SK-N-SH treated with all-trans-retinoic acid at 6 μM for 48 hours (cell line): Measurements from ENCODE around the gene APC2.

Source experiments
- ARNTL ChIP-seq: fragments of 450-650 bp; formaldehyde crosslinking; IDR thresholded peaks from 2 replicates; pipeline ENCODE4 v1.5.0; 2020; ENCODE audit warnings: low read depth, mild to moderate bottlenecking, moderate library complexity, borderline replicate concordance
- GLIS3 ChIP-seq: fragments of 250-450 bp; sonication (Bioruptor Pico); IDR thresholded peaks from 2 replicates; pipeline ENCODE4 v1.5.0; 2020; ENCODE audit warnings: mild to moderate bottlenecking, moderate library complexity
- OSR1 ChIP-seq: fragments of 250-450 bp; sonication (Bioruptor Pico); IDR thresholded peaks from 2 replicates; pipeline ENCODE4 v1.8.0; 2022; ENCODE audit warnings: moderate library complexity, mild to moderate bottlenecking, inconsistent platforms
- PPARA ChIP-seq: fragments of 250-450 bp; sonication (Bioruptor Pico); IDR thresholded peaks from 2 replicates; pipeline ENCODE4 v1.5.0; 2020; ENCODE audit warnings: mild to moderate bottlenecking, borderline replicate concordance
- RARB ChIP-seq: fragments of 250-450 bp; sonication (Bioruptor Pico); IDR thresholded peaks from 2 replicates; pipeline ENCODE4 v1.8.0; 2021; ENCODE audit warnings: mild to moderate bottlenecking, moderate library complexity
- ZC3H10 ChIP-seq: fragments of 250-450 bp; sonication (Bioruptor Pico); IDR thresholded peaks from 2 replicates; pipeline ENCODE4 v1.5.1; 2021; ENCODE audit warnings: mild to moderate bottlenecking, moderate library complexity
- ZFP3 ChIP-seq: fragments of 250-450 bp; sonication (Bioruptor Pico); IDR thresholded peaks from 2 replicates; pipeline ENCODE4 v1.5.0; 2020; ENCODE audit warnings: mild to moderate bottlenecking, moderate library complexity
- ZFP30 ChIP-seq: fragments of 450-650 bp; formaldehyde crosslinking; IDR thresholded peaks from 2 replicates; pipeline ENCODE4 v1.5.0; 2022; ENCODE audit warnings: mild to moderate bottlenecking, moderate library complexity
- ZNF565 ChIP-seq: fragments of 450-650 bp; formaldehyde crosslinking; conservative IDR thresholded peaks from 2 replicates; pipeline ENCODE4 v1.5.0; 2020; ENCODE audit warnings: low read depth, mild to moderate bottlenecking, moderate library complexity
- ZNF70 ChIP-seq: fragments of 450-650 bp; formaldehyde crosslinking; IDR thresholded peaks from 2 replicates; pipeline ENCODE4 v1.5.0; 2020; ENCODE audit warnings: mild to moderate bottlenecking, moderate library complexity
- TF ChIP-seq, protein P1 (sequence below): fragments of 250-450 bp; sonication (Bioruptor Pico); IDR thresholded peaks from 2 replicates; pipeline ENCODE4 v1.5.1; 2020; ENCODE audit warnings: low read depth, mild to moderate bottlenecking, moderate library complexity
- TF ChIP-seq, protein P2 (sequence below): fragments of 250-450 bp; sonication (Bioruptor Pico); IDR thresholded peaks from 2 replicates; pipeline ENCODE4 v1.5.0; 2020; ENCODE audit warnings: mild to moderate bottlenecking, moderate library complexity
- TF ChIP-seq, protein P3 (sequence below): fragments of 250-450 bp; sonication (Bioruptor Pico); IDR thresholded peaks from 2 replicates; pipeline ENCODE4 v1.8.0; 2020; ENCODE audit warnings: mild to moderate bottlenecking, moderate library complexity, borderline replicate concordance

DNA sequence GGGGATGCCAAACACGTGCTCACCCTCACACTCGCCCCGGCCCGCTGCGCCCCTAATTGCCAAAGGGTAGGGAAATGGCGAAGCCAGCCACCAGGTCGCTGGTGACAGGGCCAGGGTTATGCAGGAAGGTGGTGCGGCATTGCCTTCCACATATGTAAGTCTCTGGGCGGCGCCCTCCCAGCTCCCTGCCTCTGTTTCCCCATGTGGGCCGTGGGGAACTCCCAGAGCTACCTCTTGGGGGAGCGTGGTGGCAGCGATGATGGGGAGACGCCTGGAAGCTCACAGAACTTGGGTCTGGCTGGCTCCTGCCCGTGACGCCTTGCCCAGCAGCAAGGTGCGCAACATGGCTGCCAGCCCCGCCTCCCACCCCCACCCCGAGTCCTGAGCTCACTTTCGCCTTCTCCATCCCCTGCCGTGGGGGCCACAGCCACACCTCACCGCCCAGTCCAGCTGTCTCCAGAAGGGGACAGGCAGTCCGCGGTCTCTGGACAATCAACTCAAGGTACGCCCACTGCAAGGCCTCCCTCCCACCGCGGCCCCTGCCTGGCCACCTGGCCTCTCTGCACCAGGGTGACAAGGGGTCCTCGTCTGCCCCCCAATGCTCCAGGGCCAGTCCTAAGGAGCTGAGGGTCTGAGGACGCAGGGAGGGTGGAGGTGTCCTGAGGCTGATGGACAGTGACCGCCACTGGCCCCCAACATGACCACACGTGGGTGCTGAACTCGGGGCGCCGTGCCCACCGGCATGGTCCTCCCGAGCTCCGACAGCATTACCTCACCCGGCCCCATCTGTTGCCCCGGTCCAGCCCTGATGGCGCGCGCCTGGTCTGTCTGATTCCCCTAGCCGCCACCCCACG is 22.5 kb downstream of the APC2 start:
- TF ChIP-seq ZFP30: no peak
- TF ChIP-seq PPARA: no peak
- TF ChIP-seq ZNF565: no peak
- TF ChIP-seq, protein P1, sequence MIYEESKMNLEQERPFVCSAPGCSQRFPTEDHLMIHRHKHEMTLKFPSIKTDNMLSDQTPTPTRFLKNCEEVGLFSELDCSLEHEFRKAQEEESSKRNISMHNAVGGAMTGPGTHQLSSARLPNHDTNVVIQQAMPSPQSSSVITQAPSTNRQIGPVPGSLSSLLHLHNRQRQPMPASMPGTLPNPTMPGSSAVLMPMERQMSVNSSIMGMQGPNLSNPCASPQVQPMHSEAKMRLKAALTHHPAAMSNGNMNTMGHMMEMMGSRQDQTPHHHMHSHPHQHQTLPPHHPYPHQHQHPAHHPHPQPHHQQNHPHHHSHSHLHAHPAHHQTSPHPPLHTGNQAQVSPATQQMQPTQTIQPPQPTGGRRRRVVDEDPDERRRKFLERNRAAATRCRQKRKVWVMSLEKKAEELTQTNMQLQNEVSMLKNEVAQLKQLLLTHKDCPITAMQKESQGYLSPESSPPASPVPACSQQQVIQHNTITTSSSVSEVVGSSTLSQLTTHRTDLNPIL (CRISPR knock-in tag): no peak
- no peak for TF ChIP-seq GLIS3 (CRISPR knock-in tag)
- TF ChIP-seq, protein P2, sequence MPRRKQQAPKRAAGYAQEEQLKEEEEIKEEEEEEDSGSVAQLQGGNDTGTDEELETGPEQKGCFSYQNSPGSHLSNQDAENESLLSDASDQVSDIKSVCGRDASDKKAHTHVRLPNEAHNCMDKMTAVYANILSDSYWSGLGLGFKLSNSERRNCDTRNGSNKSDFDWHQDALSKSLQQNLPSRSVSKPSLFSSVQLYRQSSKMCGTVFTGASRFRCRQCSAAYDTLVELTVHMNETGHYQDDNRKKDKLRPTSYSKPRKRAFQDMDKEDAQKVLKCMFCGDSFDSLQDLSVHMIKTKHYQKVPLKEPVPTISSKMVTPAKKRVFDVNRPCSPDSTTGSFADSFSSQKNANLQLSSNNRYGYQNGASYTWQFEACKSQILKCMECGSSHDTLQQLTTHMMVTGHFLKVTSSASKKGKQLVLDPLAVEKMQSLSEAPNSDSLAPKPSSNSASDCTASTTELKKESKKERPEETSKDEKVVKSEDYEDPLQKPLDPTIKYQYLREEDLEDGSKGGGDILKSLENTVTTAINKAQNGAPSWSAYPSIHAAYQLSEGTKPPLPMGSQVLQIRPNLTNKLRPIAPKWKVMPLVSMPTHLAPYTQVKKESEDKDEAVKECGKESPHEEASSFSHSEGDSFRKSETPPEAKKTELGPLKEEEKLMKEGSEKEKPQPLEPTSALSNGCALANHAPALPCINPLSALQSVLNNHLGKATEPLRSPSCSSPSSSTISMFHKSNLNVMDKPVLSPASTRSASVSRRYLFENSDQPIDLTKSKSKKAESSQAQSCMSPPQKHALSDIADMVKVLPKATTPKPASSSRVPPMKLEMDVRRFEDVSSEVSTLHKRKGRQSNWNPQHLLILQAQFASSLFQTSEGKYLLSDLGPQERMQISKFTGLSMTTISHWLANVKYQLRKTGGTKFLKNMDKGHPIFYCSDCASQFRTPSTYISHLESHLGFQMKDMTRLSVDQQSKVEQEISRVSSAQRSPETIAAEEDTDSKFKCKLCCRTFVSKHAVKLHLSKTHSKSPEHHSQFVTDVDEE (CRISPR knock-in tag): no peak
- TF ChIP-seq ARNTL (CRISPR knock-in tag): no peak
- no peak for TF ChIP-seq ZNF70 (CRISPR knock-in tag)
- TF ChIP-seq ZC3H10 (CRISPR knock-in tag): no peak
- TF ChIP-seq OSR1 (CRISPR knock-in tag): no peak
- TF ChIP-seq RARB (CRISPR knock-in tag): no peak
- TF ChIP-seq, protein P3, sequence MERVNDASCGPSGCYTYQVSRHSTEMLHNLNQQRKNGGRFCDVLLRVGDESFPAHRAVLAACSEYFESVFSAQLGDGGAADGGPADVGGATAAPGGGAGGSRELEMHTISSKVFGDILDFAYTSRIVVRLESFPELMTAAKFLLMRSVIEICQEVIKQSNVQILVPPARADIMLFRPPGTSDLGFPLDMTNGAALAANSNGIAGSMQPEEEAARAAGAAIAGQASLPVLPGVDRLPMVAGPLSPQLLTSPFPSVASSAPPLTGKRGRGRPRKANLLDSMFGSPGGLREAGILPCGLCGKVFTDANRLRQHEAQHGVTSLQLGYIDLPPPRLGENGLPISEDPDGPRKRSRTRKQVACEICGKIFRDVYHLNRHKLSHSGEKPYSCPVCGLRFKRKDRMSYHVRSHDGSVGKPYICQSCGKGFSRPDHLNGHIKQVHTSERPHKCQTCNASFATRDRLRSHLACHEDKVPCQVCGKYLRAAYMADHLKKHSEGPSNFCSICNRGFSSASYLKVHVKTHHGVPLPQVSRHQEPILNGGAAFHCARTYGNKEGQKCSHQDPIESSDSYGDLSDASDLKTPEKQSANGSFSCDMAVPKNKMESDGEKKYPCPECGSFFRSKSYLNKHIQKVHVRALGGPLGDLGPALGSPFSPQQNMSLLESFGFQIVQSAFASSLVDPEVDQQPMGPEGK: no peak
- no peak for TF ChIP-seq ZFP3
